Left renal cortex interstitium (tissue), 4 donors: Measurements from ENCODE around the gene NCF2. TPM values are rescaled to one million over a fixed set of nuclear protein-coding genes. Genes with fewer than 3 reads are reported as not detected.

Experiments used
- DNase-seq, 4 donors: peaks; one replicate each; pipeline ENCODE4 v3.0.0-alpha.2; 2013; ENCODE audit warnings: low read depth in 4 of 4, low spot score in 2 of 4, missing footprints in 1 of 4
- polyA plus RNA-seq, 4 donors: library from polyadenylated mRNA; unstranded; fragments of 120-200 nt; gene quantifications; one replicate each; pipeline ENCODE4 v1.2.1, GENCODE V29; 2013; ENCODE audit not compliant: insufficient read length in 4 of 4

The NCF2 gene
- polyA plus RNA-seq, 4 donors: 2.5 to 4.9 (median 3.1) TPM

- no peak for DNase-seq
Measured at GRCh38 chr1:183506561-183506960, 83.7 kb downstream of the NCF2 start.

Other genes with a start within 250 kb of the NCF2 start
- gene NMNAT2, start 172.1 kb downstream of the NCF2 start, polyA plus RNA-seq: 1 to 10 TPM; 2.2 to 4.2 (median 3.6) TPM
- gene SMG7, start 118.0 kb downstream of the NCF2 start, polyA plus RNA-seq: 10 to 100 TPM; 58.4 to 81.7 (median 71.4) TPM
- gene ARPC5, start 45.3 kb upstream of the NCF2 start, polyA plus RNA-seq: 100 to 1,000 TPM; 133 to 197 (median 163) TPM
- gene APOBEC4, start 62.9 kb upstream of the NCF2 start, polyA plus RNA-seq: not detected
- gene RGL1, start 214.7 kb upstream of the NCF2 start, polyA plus RNA-seq: 10 to 100 TPM; 49.2 to 58.2 (median 51.3) TPM